Endothelial cell of umbilical vein (primary cell): ENCODE measurements around the gene KASH5. TPM values are rescaled to one million over a fixed set of nuclear protein-coding genes. Genes with fewer than 3 reads are reported as not detected.

Source experiments
- BruUV-seq: library from RNA; stranded (reverse); fragments of 400-500 nt; replicated peaks from 2 replicates; lab custom pipeline; 2021; lab: Mats Ljungman, UMichigan
- CTCF ChIA-PET: fragments of 300-600, 350-600 bp; sonication (Branson Sonifier 250); formaldehyde crosslinking; loops from one replicate; lab custom pipeline; 2021; ENCODE audit warnings: antibody characterized with exemption, inconsistent platforms; lab: Charles Lee
- POLR2A ChIA-PET: fragments of 300-600, 350-600 bp; sonication (Branson Sonifier 250); formaldehyde crosslinking; loops from one replicate; lab custom pipeline; 2021; ENCODE audit warnings: antibody characterized with exemption, inconsistent platforms; lab: Charles Lee
- DNase-seq: peaks from one replicate; pipeline ENCODE4 v3.0.0-alpha.2; 2011; ENCODE audit warnings: low read depth, low spot score
- FAIRE-seq: peaks from 2 replicates; lab custom pipeline; 2011; peaks lifted over from hg19 to GRCh38; lab: Jason Lieb, UNC
- H2AFZ ChIP-seq: 2 replicates; pipeline ENCODE4 v1.6.0; 2012; ENCODE audit warnings: low read depth, low read length, control low read depth, inconsistent platforms
- H3K27ac ChIP-seq: 2 replicates; pipeline ENCODE4 v1.5.1; 2011; ENCODE audit warnings: low read depth, mild to moderate bottlenecking, control low read depth, low read length, moderate library complexity; ENCODE audit not compliant: insufficient read depth
- H3K27me3 ChIP-seq, 2 experiments: 2 replicates each; pipeline versions ENCODE4 v1.6.0 to v1.6.1; 2011; ENCODE audit warnings: low read length in 2 of 2, mixed read lengths in 1 of 2; ENCODE audit not compliant: control insufficient read depth in 2 of 2, insufficient read depth in 2 of 2
- H3K36me3 ChIP-seq, 2 experiments: 2 replicates in 1 of 2; 3 replicates in 1 of 2; pipeline ENCODE4 v1.5.1; 2011; ENCODE audit warnings: low read length in 2 of 2, mild to moderate bottlenecking in 1 of 2, moderate library complexity in 1 of 2; ENCODE audit not compliant: control insufficient read depth in 2 of 2, insufficient read depth in 2 of 2; ENCODE audit errors: extremely low read depth in 1 of 2
- H3K4me1 ChIP-seq: 3 replicates; pipeline ENCODE4 v1.5.1; 2011; ENCODE audit warnings: mild to moderate bottlenecking, low read length; ENCODE audit not compliant: control insufficient read depth, insufficient read depth; ENCODE audit errors: extremely low read depth
- H3K4me2 ChIP-seq: 2 replicates; pipeline ENCODE4 v1.6.1; 2011; ENCODE audit warnings: low read length, control low read depth, mixed read lengths; ENCODE audit not compliant: insufficient read depth
- H3K4me3 ChIP-seq, 3 experiments: fragments of 200-600 bp in 1 of 3; sonication (generic), shearing (Covaris generic) in 1 of 3; replicated peaks in 1 of 3; 2 replicates each; pipeline ENCODE4 v1.5.1; 2011 to 2016; ENCODE audit warnings: control low read depth in 3 of 3, low read length in 3 of 3, mild to moderate bottlenecking in 2 of 3, inconsistent platforms in 1 of 3, low read depth in 1 of 3, moderate library complexity in 1 of 3; ENCODE audit not compliant: insufficient read depth in 1 of 3
- H3K79me2 ChIP-seq: 2 replicates; pipeline ENCODE4 v1.6.0; 2012; ENCODE audit warnings: low read length, inconsistent platforms; ENCODE audit not compliant: control insufficient read depth, insufficient read depth
- H3K9ac ChIP-seq: replicated peaks from 2 replicates; pipeline ENCODE3; 2011; ENCODE audit warnings: low read length, control low read depth; ENCODE audit not compliant: insufficient read depth; ENCODE audit errors: extremely low read depth
- H3K9me1 ChIP-seq: replicated peaks from 3 replicates; pipeline ENCODE4 v1.6.0; 2011; ENCODE audit warnings: mild to moderate bottlenecking, low read length; ENCODE audit not compliant: control insufficient read depth, insufficient read depth; ENCODE audit errors: extremely low read depth
- H3K9me3 ChIP-seq: replicated peaks from 2 replicates; pipeline ENCODE4 v1.5.1; 2012; ENCODE audit warnings: low read length, inconsistent platforms; ENCODE audit not compliant: control insufficient read depth, insufficient read depth
- H4K20me1 ChIP-seq: replicated peaks from 2 replicates; pipeline ENCODE3; 2011; ENCODE audit warnings: mild to moderate bottlenecking, low read length; ENCODE audit not compliant: control insufficient read depth, insufficient read depth; ENCODE audit errors: extremely low read depth
- CTCF ChIP-seq, 2 donors: IDR thresholded peaks; 1 replicate in 1 of 2; 2 replicates in 1 of 2; pipeline ENCODE4 v1.5.1; 2011; ENCODE audit warnings: low read length in 2 of 2, mild to moderate bottlenecking in 2 of 2, moderate library complexity in 2 of 2, control low read depth in 1 of 2, inconsistent platforms in 1 of 2, low read depth in 1 of 2; ENCODE audit not compliant: insufficient read depth in 1 of 2; ENCODE audit errors: extremely low read depth in 1 of 2
- EZH2 ChIP-seq: IDR thresholded peaks from 2 replicates; pipeline ENCODE4 v1.6.1; 2012; ENCODE audit warnings: borderline replicate concordance, low read depth, mild to moderate bottlenecking, moderate library complexity, low read length, inconsistent platforms; ENCODE audit not compliant: severe bottlenecking
- FOS ChIP-seq: IDR thresholded peaks from 2 replicates; pipeline ENCODE4 v1.6.1; 2011; ENCODE audit warnings: mild to moderate bottlenecking, low read length, moderate library complexity, borderline replicate concordance; ENCODE audit not compliant: insufficient read depth
- GATA2 ChIP-seq: IDR thresholded peaks from 2 replicates; pipeline ENCODE4 v1.7.0; 2011; ENCODE audit warnings: low read depth, mild to moderate bottlenecking, moderate library complexity, mixed read lengths, low read length; ENCODE audit not compliant: insufficient read length, insufficient read depth
- JUN ChIP-seq: IDR thresholded peaks from 2 replicates; pipeline ENCODE4 v1.6.1; 2011; ENCODE audit warnings: borderline replicate concordance, low read depth; ENCODE audit not compliant: insufficient read length, insufficient read depth
- MAX ChIP-seq: IDR thresholded peaks from 2 replicates; pipeline ENCODE4 v1.6.1; 2011; ENCODE audit not compliant: insufficient read depth, insufficient read length
- MYC ChIP-seq: IDR thresholded peaks from one replicate; pipeline ENCODE4 v1.6.1; 2011; ENCODE audit warnings: mild to moderate bottlenecking, low read depth, low read length
- POLR2A ChIP-seq: IDR thresholded peaks from 2 replicates; pipeline ENCODE4 v1.6.1; 2012; ENCODE audit warnings: low read depth, mild to moderate bottlenecking, control low read depth, low read length
- POLR2AphosphoS5 ChIP-seq: IDR thresholded peaks from 2 replicates; pipeline ENCODE4 v1.6.1; 2012; ENCODE audit warnings: low read depth, mild to moderate bottlenecking, control low read depth, low read length, moderate library complexity; ENCODE audit not compliant: insufficient read depth
- dilution Hi-C: fragments of 300-500 bp; cut with MboI; formaldehyde crosslinking; loops from one replicate; pipeline ENCODE4 v1.15.0; 2019; ENCODE audit warnings: low sequenced_read_pairs; ENCODE audit not compliant: extremely low pct_ligation_motif_present
- intact Hi-C: fragments of 100-400 bp; cut with micrococcal nuclease; formaldehyde crosslinking; loops from one replicate; pipeline ENCODE4 v1.10.0; 2022
- polyA plus RNA-seq, 4 experiments: library from polyadenylated mRNA; depleted of rRNA in 3 of 4; stranded (reverse) in 3 of 4; unstranded in 1 of 4; fragments of >200 nt; gene quantifications; 2 replicates each; pipeline versions ENCODE4 v1.2.1 to v1.2.3, GENCODE V29; 2011 to 2012; ENCODE audit warnings: missing spikeins in 1 of 4
- total RNA-seq: library from RNA; stranded (reverse); gene quantifications from 2 replicates; pipeline ENCODE4 v1.2.3, GENCODE V29; 2021

Gene KASH5
- total and polyA plus RNA-seq, 2 donors (not counting 3 experiments of a cell fraction or from before 2014, with no cell fraction given): 0.03 TPM; not detected in 1

GRCh38 chr19:49340069-49340864 lies 47.8 kb upstream of the KASH5 start:
- H3K4me3 ChIP-seq: no peak overlapping the region
- ChIA-PET CTCF (interaction anchor here (1.3 to 3.5 kb wide), 3 partner anchors 12 to 114 kb away, joined by 3 to 15 read pairs (median 6); no protein-coding TSS in a partner anchor), POLR2A (no interaction called here)
- H3K9ac ChIP-seq: no peak overlapping the region
- intact Hi-C loops (loop anchor here (1.0 kb wide), 1 partner anchor 21 kb away; no protein-coding TSS in a partner anchor), dilution Hi-C loops (no loop called here)
- no peak overlapping the region for H3K4me2 ChIP-seq
- H3K79me2 ChIP-seq: no peaks in the 10 kb centered on the region
- no peaks in the 10 kb centered on the region for H3K27me3 ChIP-seq
- no peak overlapping the region for H2AFZ ChIP-seq
- no TSS peak for BruUV-seq
- no peaks in the 10 kb centered on the region for H4K20me1 ChIP-seq
- no peaks in the 10 kb centered on the region for H3K9me1 ChIP-seq
- DNase-seq (peak; percentile 56), FAIRE-seq (no peak)
- peak; percentile 38 for TF ChIP-seq MAX
- no peak for TF ChIP-seq POLR2A
- peaks cover 12 to 32% of the 10 kb centered on the region in 2 experiments for H3K36me3 ChIP-seq
- H3K4me1 ChIP-seq: peaks cover 15% of the 10 kb centered on the region
- no peak overlapping the region for H3K27ac ChIP-seq
- no peaks in the 10 kb centered on the region for H3K9me3 ChIP-seq

DNA sequence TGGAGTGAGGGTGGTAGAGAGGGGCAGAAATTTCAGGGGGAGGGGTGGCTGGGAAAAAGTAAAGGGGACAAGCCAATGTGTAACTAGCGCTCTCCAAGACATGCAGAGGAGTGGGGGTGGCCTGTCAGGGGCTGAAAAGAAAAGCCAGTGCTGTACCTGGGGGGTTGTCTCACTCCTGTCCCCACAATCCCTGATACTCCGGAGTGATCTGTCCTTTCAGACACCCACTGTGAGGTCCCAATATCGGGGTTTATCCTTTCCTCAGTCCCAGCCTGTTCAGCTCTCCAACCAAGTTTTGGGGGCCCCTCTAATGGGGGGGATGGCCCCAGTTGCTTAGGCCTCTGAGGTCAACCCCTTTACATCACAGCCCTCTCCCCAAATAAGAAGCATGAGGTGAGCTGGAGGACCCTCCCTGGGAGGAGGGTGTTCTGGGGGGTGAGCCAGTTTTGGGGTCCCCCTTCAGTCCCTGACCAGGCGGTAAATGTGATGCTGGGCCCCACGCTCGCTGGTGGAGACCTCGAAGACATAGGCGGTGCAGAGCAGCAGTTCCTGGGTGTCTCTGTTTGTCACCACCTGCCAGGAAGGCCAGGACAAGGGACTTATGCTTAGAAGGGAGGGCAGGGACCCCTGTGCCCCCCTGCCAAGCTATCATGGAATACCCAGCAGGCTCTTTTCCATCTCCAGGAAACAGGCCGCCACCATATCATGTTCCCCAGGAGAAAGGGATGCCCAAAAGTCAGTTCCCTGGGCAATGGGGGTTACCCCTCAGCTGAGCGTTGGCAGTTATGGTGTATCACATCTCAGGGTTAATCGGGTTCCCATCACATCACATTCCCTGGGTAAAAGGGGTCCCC lies 47.0 kb upstream of the KASH5 start:
- H3K27me3 ChIP-seq: no peaks in the 10 kb centered on the region
- no peak overlapping the region for H3K9ac ChIP-seq
- TF ChIP-seq FOS (no peak), GATA2 (no peak), POLR2A (no peak), CTCF (IDR thresholded peaks at IDR 0.05; ENCODE audit: extremely low read depth in 1 of 2, insufficient read depth in 1 of 2, low read depth in 1 of 2, low read length in 2 of 2) (no peak), EZH2 (no peak), POLR2AphosphoS5 (no peak), MAX (no peak), MYC (no peak), JUN (no peak)
- no peak for DNase-seq
- dilution Hi-C loops: no loop called here
- no peaks in the 10 kb centered on the region for H3K9me1 ChIP-seq
- intact Hi-C loops: loop anchor here (1.0 kb wide), 1 partner anchor 20 kb away; no protein-coding TSS in a partner anchor
- H3K9me3 ChIP-seq: no peaks in the 10 kb centered on the region
- ChIA-PET CTCF (interaction anchor here (0.5 to 3.5 kb wide), 3 partner anchors 13 to 21 kb away, joined by 3 to 15 read pairs (median 3); partner anchors contain the start of gene TEAD2), POLR2A (no interaction called here)
- no peak overlapping the region for H3K4me3 ChIP-seq
- H3K36me3 ChIP-seq: peaks cover 12 to 35% of the 10 kb centered on the region in 2 experiments
- H3K4me2 ChIP-seq: no peak overlapping the region
- H3K4me1 ChIP-seq: peaks cover 15% of the 10 kb centered on the region
- BruUV-seq: TSS peak; percentile 61
- no peak for FAIRE-seq
- no peak overlapping the region for H3K27ac ChIP-seq
- H3K79me2 ChIP-seq: no peaks in the 10 kb centered on the region
- no peak overlapping the region for H2AFZ ChIP-seq
- H4K20me1 ChIP-seq: no peaks in the 10 kb centered on the region
